HL-60 (cell line): Measurements from ENCODE around the gene SPDYA.

ENCODE experiments used
- DNase-seq, 2 experiments: peaks; one replicate each; pipeline ENCODE4 v3.0.0-alpha.2; 2010 to 2020; ENCODE audit warnings: low read depth in 1 of 2, low spot score in 1 of 2
- H3K27ac ChIP-seq: fragments of 250-450 bp; sonication (Bioruptor Pico); replicated peaks from 2 replicates; pipeline ENCODE4 v1.5.1; 2020; ENCODE audit warnings: mild to moderate bottlenecking, moderate library complexity
- H3K27me3 ChIP-seq: fragments of 250-450 bp; sonication (Bioruptor Pico); 2 replicates; pipeline ENCODE4 v1.5.1; 2021; ENCODE audit warnings: mild to moderate bottlenecking, moderate library complexity; ENCODE audit not compliant: insufficient read depth, poor library complexity, severe bottlenecking
- H3K4me3 ChIP-seq: replicated peaks from 2 replicates; pipeline ENCODE4 v1.5.1; 2011; ENCODE audit warnings: mild to moderate bottlenecking, control low read depth, low read length; ENCODE audit not compliant: insufficient read depth
- CTCF ChIP-seq: IDR thresholded peaks from one replicate; pipeline ENCODE4 v1.5.1; 2011; ENCODE audit warnings: low read length, control low read depth, inconsistent platforms; ENCODE audit not compliant: insufficient read depth
- GABPA ChIP-seq: IDR thresholded peaks from 2 replicates; pipeline ENCODE4 v1.6.1; 2012; ENCODE audit warnings: low read depth
- POLR2AphosphoS5 ChIP-seq: IDR thresholded peaks from 2 replicates; pipeline ENCODE4 v1.6.1; 2012; ENCODE audit warnings: low read depth
- REST ChIP-seq: IDR thresholded peaks from 2 replicates; pipeline ENCODE4 v1.6.1; 2012; ENCODE audit warnings: low read depth; ENCODE audit not compliant: insufficient replicate concordance
- SPI1 ChIP-seq: IDR thresholded peaks from 2 replicates; pipeline ENCODE4 v1.6.1; 2012; ENCODE audit warnings: low read depth, mild to moderate bottlenecking, borderline replicate concordance

The SPDYA gene

GRCh38 chr2:28895189-28895893 is 84.7 kb downstream of the SPDYA start:
- peak overlapping the region; percentile 78 for H3K4me3 ChIP-seq
- TF ChIP-seq REST (no peak), POLR2AphosphoS5 (no peak), GABPA (no peak), CTCF (no peak), SPI1 (no peak)
- no peaks in the 10 kb centered on the region for H3K27me3 ChIP-seq
- peak overlapping the region; percentile 95 for H3K27ac ChIP-seq
- DNase-seq: peak in 1 of 2 experiments; percentile 61

- H3K27ac ChIP-seq: no peak overlapping the region
- DNase-seq: no peak
- H3K4me3 ChIP-seq: peak overlapping the region; percentile 78
- TF ChIP-seq CTCF: no peak
- TF ChIP-seq REST: no peak
- TF ChIP-seq SPI1: no peak
- TF ChIP-seq POLR2AphosphoS5: no peak
- no peak for TF ChIP-seq GABPA
- no peaks in the 10 kb centered on the region for H3K27me3 ChIP-seq
Measured at GRCh38 chr2:28896906-28897305, 86.3 kb downstream of the SPDYA start.

GRCh38 chr2:28898048-28898447 is 87.4 kb downstream of the SPDYA start:
- Histone ChIP-seq H3K27ac (no peak overlapping the region), H3K4me3 (no peak overlapping the region), H3K27me3 (no peaks in the 10 kb centered on the region)
- no peak for DNase-seq
- TF ChIP-seq REST: peak; percentile 61
- TF ChIP-seq POLR2AphosphoS5: no peak
